ENCODE measurements around the gene TMEM240. TPM values are rescaled to one million over a fixed set of nuclear protein-coding genes. Genes with fewer than 3 reads are reported as not detected.

TMEM240 gene
- total RNA-seq, 1 experiment from 2014 or later, result 1.2 TPM

- Histone ChIP-seq H3K4me3 (ENCODE audit: low read depth, low read length) (no peak overlapping the region), H3K9me3 (no peaks in the 10 kb centered on the region), H3K27me3 (replicated peaks; ENCODE audit: control insufficient read depth, insufficient read depth, low read length) (no peaks in the 10 kb centered on the region), H3K4me1 (no peaks in the 10 kb centered on the region), H3K36me3 (ENCODE audit: control insufficient read depth, insufficient read depth, low read length) (no peaks in the 10 kb centered on the region)
- BruUV-seq (replicated peaks), result no TSS peak
- no peak overlapping the region for H3K4me3 Mint-ChIP-seq (ENCODE audit: unreplicated experiment)
- H3K9me3 Mint-ChIP-seq (ENCODE audit: unreplicated experiment), result no peaks in the 10 kb centered on the region
- POLR2A ChIA-PET, result no interaction called here
- no peak for DNase-seq
- CTCF ChIA-PET, result no interaction called here
- H3K4me1 Mint-ChIP-seq (ENCODE audit: low read depth, unreplicated experiment), result no peaks in the 10 kb centered on the region
- H3K36me3 Mint-ChIP-seq (ENCODE audit: insufficient read depth, unreplicated experiment), result peaks cover 70% of the 10 kb centered on the region
- no peak for TF ChIP-seq CTCF (IDR thresholded peaks at IDR 0.05; ENCODE audit: insufficient read depth in 1 of 2, low read depth in 1 of 2, low read length in 1 of 2, severe bottlenecking in 1 of 2, unreplicated experiment in 1 of 2)
- H3K27me3 Mint-ChIP-seq (ENCODE audit: insufficient read depth, unreplicated experiment), result no peaks in the 10 kb centered on the region
- no peak overlapping the region for H3K27ac Mint-ChIP-seq (ENCODE audit: unreplicated experiment)
- intact Hi-C loops (cut with micrococcal nuclease; ENCODE audit: unreplicated experiment), result no loop called here
These were observed 23.3 kb upstream of the TMEM240 start for GRCh38 chr1:1563688-1564087.

DNA sequence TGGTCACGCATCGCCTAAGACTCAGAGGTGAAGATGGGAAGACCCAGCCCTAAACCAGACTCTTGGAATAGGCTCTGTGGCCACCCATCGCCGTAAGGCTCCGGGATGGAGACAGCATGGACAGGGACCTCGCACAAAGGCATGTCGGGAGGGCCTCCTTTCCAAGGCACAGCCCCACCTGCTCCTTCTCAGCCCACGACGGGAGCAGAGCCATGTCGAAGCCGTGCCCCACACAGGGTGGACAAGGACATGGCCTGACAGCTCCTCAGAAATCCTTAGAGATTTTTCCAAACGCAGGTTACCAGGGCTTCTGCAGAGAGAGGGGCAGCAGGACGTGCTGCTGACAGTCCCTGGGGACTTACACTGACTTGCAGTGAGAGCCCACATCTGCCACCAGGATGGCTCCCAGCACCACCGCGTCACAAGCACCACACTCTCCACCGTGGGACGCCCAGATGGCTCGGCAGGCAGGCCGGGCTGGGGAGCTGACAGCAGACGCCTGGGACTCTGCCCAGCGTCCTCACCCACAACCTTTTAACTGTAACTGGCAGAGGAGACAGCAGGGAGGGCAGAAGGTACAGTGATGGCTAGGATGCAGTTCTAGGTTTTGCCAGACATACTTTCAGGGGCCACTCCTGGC lies 22.3 kb upstream of the TMEM240 start:
- Mint-ChIP-seq H3K27ac (ENCODE audit: unreplicated experiment) (no peak overlapping the region), H3K27me3 (ENCODE audit: insufficient read depth, unreplicated experiment) (no peaks in the 10 kb centered on the region), H3K9me3 (ENCODE audit: unreplicated experiment) (no peaks in the 10 kb centered on the region), H3K36me3 (ENCODE audit: insufficient read depth, unreplicated experiment) (peaks cover 68% of the 10 kb centered on the region), H3K4me3 (ENCODE audit: unreplicated experiment) (no peak overlapping the region), H3K4me1 (ENCODE audit: low read depth, unreplicated experiment) (no peaks in the 10 kb centered on the region)
- BruUV-seq (replicated peaks), result no TSS peak
- H3K9me3 ChIP-seq, result no peaks in the 10 kb centered on the region
- ChIA-PET CTCF (no interaction called here), POLR2A (no interaction called here)
- no peaks in the 10 kb centered on the region for H3K27me3 ChIP-seq (replicated peaks; ENCODE audit: control insufficient read depth, insufficient read depth, low read length)
- no peaks in the 10 kb centered on the region for H3K36me3 ChIP-seq (ENCODE audit: control insufficient read depth, insufficient read depth, low read length)
- intact Hi-C loops (cut with micrococcal nuclease; ENCODE audit: unreplicated experiment), result no loop called here
- TF ChIP-seq CTCF (IDR thresholded peaks at IDR 0.05; ENCODE audit: insufficient read depth in 1 of 2, low read depth in 1 of 2, low read length in 1 of 2, severe bottlenecking in 1 of 2, unreplicated experiment in 1 of 2), result no peak
- no peak for DNase-seq
- H3K4me3 ChIP-seq (ENCODE audit: low read depth, low read length), result no peak overlapping the region
- H3K4me1 ChIP-seq, result no peaks in the 10 kb centered on the region

DNA sequence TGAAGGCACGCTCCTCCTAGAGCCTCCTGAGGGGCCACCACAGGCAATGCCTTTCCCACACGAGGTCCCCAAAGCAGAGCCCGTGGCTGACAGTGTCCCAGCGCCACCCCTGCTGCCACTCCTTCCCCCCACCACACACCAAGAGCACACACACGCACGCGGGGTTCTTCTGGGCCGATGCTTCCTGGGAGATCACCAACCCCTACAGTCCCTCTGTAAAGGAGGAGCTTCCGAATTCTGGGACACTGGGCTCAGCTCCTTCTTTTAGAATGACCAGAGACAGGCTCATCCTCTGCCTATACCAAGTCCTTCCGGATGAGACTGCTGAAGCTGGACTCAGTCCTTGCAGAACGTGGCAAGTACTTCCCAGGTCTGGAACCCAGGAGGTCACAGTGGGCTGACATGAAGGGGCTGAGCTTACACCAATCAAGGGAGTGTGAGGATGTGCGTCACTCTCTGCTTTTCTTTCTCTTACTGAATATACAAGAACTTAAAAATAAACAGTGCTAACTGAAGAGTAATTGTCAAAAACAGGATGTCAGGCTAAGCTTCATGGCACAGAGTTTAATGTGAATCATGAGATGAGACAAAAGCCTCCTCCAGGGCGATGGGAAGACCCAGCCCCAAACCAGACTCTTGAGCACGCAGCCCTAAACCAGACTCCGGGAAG lies 21.5 kb upstream of the TMEM240 start:
- BruUV-seq (replicated peaks), result no TSS peak
- intact Hi-C loops (cut with micrococcal nuclease; ENCODE audit: unreplicated experiment), result no loop called here
- TF ChIP-seq CTCF (IDR thresholded peaks at IDR 0.05; ENCODE audit: insufficient read depth in 1 of 2, low read depth in 1 of 2, low read length in 1 of 2, severe bottlenecking in 1 of 2, unreplicated experiment in 1 of 2), result no peak
- Histone ChIP-seq H3K4me3 (ENCODE audit: low read depth, low read length) (no peak overlapping the region), H3K36me3 (ENCODE audit: control insufficient read depth, insufficient read depth, low read length) (no peaks in the 10 kb centered on the region), H3K27me3 (replicated peaks; ENCODE audit: control insufficient read depth, insufficient read depth, low read length) (no peaks in the 10 kb centered on the region), H3K9me3 (no peaks in the 10 kb centered on the region), H3K4me1 (no peaks in the 10 kb centered on the region)
- H3K4me1 Mint-ChIP-seq (ENCODE audit: low read depth, unreplicated experiment), result no peaks in the 10 kb centered on the region
- ChIA-PET CTCF (no interaction called here), POLR2A (interaction anchor here (0.6 kb wide), 1 partner anchor 449 kb away, joined by 6 read pairs; no protein-coding TSS in a partner anchor)
- H3K9me3 Mint-ChIP-seq (ENCODE audit: unreplicated experiment), result no peaks in the 10 kb centered on the region
- H3K4me3 Mint-ChIP-seq (ENCODE audit: unreplicated experiment), result no peak overlapping the region
- no peak for DNase-seq
- peaks cover 60% of the 10 kb centered on the region for H3K36me3 Mint-ChIP-seq (ENCODE audit: insufficient read depth, unreplicated experiment)
- peak overlapping the region; percentile 69 for H3K27ac Mint-ChIP-seq (ENCODE audit: unreplicated experiment)
- no peaks in the 10 kb centered on the region for H3K27me3 Mint-ChIP-seq (ENCODE audit: insufficient read depth, unreplicated experiment)

Data from Caco-2 (cell line).